Mesodermal cell (in vitro differentiated cells): ENCODE data around the gene AGAP1.

Source experiments
- H3K27ac ChIP-seq: 2 replicates; pipeline ENCODE4 v1.7.0; 2013; ENCODE audit warnings: mild to moderate bottlenecking, low read depth, low read length, moderate library complexity; ENCODE audit not compliant: severe bottlenecking
- H3K36me3 ChIP-seq: 2 replicates; pipeline ENCODE4 v1.7.1; 2013; ENCODE audit warnings: mild to moderate bottlenecking, low read length, moderate library complexity; ENCODE audit not compliant: control insufficient read depth, insufficient read depth
- H3K4me1 ChIP-seq: one replicate; pipeline ENCODE4 v1.7.1; 2013; ENCODE audit warnings: mild to moderate bottlenecking, low read length; ENCODE audit not compliant: insufficient read depth, control insufficient read depth, poor library complexity, severe bottlenecking
- H3K4me3 ChIP-seq: 2 replicates; pipeline ENCODE4 v1.7.0; 2013; ENCODE audit warnings: low read length, control low read depth, mild to moderate bottlenecking; ENCODE audit not compliant: insufficient read depth, poor library complexity, severe bottlenecking; ENCODE audit errors: extremely low read depth
- H3K9me3 ChIP-seq: 2 replicates; pipeline ENCODE4 v1.7.1; 2013; ENCODE audit warnings: mild to moderate bottlenecking, low read length, moderate library complexity; ENCODE audit not compliant: control insufficient read depth
- WGBS, 2 experiments: methylation state at CpG; one replicate each; pipeline ENCODE4 v1.1.5; 2013; ENCODE audit warnings: missing lambda C conversion rate in 2 of 2; ENCODE audit not compliant: insufficient coverage in 2 of 2; 5-methylcytosine and 5-hydroxymethylcytosine counted together

The AGAP1 gene

GRCh38 chr2:235988271-235989015 is 494.6 kb downstream of the AGAP1 start:
- H3K4me1 ChIP-seq = no peaks in the 10 kb centered on the region
- 93 to 96% methylated on average over 14 to 18 of the region's 21 CpGs for WGBS, 2 experiments
- H3K9me3 ChIP-seq = peaks cover 3% of the 10 kb centered on the region
- H3K36me3 ChIP-seq = peaks cover 9% of the 10 kb centered on the region
- no peak overlapping the region for H3K27ac ChIP-seq
- H3K4me3 ChIP-seq = no peak overlapping the region

- Histone ChIP-seq H3K9me3 (peaks cover under 1% of the 10 kb centered on the region), H3K36me3 (peaks cover 3% of the 10 kb centered on the region), H3K4me3 (no peak overlapping the region), H3K4me1 (no peaks in the 10 kb centered on the region), H3K27ac (no peak overlapping the region)
- WGBS, 2 experiments = 85 to 90% methylated on average over 9 to 10 of the region's 10 CpGs
These were observed 495.7 kb downstream of the AGAP1 start for GRCh38 chr2:235989591-235989990.

GRCh38 chr2:235990344-235990743 is 496.5 kb downstream of the AGAP1 start:
- Histone ChIP-seq H3K36me3 (peaks cover 3% of the 10 kb centered on the region), H3K4me3 (no peak overlapping the region), H3K9me3 (no peaks in the 10 kb centered on the region), H3K4me1 (no peaks in the 10 kb centered on the region), H3K27ac (no peak overlapping the region)
- 81 to 98% methylated on average over 3 of the region's 3 CpGs for WGBS, 2 experiments

DNA sequence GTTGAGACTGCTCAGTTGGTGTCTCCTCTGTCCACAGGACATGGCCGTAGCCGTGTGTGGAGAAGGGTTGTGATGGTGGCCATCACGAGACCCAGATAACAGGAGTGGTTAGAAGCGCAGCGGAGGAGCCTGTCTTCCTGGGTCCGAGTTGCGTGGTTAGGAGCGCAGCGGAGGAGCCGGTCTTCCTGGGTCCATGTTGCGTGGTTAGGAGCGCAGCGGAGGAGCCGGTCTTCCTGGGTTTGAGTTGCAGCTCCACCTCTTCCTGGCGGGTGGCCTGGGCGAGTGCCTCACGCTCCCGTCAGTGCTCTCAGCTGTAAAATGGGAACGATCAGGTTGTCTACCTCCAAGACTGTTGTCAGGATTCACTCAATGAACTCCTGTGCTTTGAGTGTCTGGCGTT is 498.2 kb downstream of the AGAP1 start:
- H3K36me3 ChIP-seq = peaks cover 3% of the 10 kb centered on the region
- no peaks in the 10 kb centered on the region for H3K9me3 ChIP-seq
- 92 to 95% methylated on average over 18 to 20 of the region's 20 CpGs for WGBS, 2 experiments
- no peak overlapping the region for H3K27ac ChIP-seq
- no peaks in the 10 kb centered on the region for H3K4me1 ChIP-seq
- no peak overlapping the region for H3K4me3 ChIP-seq

- no peak overlapping the region for H3K27ac ChIP-seq
These were observed 502.6 kb downstream of the AGAP1 start for GRCh38 chr2:235996419-235996818.

DNA sequence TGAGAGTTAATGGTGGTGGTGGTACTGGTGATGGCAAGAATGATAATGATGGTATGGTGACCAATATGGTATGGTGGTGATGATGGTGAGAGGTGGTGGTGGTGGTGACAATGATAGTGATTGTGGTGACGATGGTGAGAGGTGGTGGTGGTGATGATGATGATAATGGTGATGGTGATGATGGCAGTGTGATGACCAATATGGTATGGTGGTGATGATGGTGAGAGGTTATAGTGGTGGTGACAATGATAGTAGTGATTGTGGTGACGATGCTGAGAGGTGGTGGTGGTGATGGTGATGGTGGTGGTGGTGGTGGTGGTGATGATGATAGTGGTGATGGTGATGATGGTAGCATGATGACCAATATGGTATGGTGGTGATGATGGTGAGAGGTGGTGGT is 505.2 kb downstream of the AGAP1 start:
- Histone ChIP-seq H3K9me3 (no peaks in the 10 kb centered on the region), H3K4me3 (no peak overlapping the region), H3K4me1 (no peaks in the 10 kb centered on the region), H3K36me3 (peaks cover 17% of the 10 kb centered on the region), H3K27ac (no peak overlapping the region)
- 93 to 95% methylated on average over 2 of the region's 2 CpGs for WGBS, 2 experiments

More at GRCh38 chr2:235996419-235996818, 502.6 kb downstream of the AGAP1 start:
- Histone ChIP-seq H3K4me1 (no peaks in the 10 kb centered on the region), H3K9me3 (no peaks in the 10 kb centered on the region), H3K4me3 (no peak overlapping the region), H3K36me3 (peaks cover 14% of the 10 kb centered on the region)
- 100% methylated on average over 4 of the region's 5 CpGs for WGBS, 2 experiments

DNA sequence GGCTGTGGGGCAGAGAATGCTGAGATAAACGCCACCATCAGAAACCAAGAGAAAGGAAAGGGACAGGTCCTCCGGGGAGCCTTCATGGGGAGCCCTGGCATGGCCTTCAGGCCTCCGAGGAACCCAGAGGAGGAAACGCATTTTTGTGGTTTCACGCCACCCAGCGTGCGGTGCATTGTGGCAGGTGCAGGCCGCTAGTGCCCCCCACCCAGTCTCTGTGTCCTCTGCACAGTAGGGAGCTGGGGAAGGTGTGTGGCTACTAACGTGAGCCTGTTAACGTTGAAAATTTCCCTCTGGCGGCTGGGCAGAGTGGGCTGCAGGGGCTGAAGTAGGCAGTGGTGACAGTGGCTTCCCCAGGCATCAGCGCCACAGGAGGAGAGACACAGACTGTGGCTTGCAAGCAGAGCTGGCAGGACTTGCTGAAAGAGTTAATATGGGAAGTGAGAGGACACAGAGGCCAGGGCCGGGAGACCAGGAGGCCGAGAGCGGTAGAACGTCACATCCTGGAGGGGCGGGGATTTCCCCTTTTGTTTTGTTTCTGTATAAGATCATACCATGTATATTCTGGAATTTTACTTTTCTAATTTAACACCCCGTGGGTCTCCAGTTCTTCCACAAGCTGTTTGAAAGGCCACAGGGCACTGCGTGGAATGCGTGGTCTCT is 507.5 kb downstream of the AGAP1 start:
- WGBS, 2 experiments = 95 to 98% methylated on average over 14 to 15 of the region's 20 CpGs
- Histone ChIP-seq H3K4me1 (no peaks in the 10 kb centered on the region), H3K4me3 (no peak overlapping the region), H3K36me3 (peaks cover 17% of the 10 kb centered on the region), H3K9me3 (no peaks in the 10 kb centered on the region), H3K27ac (no peak overlapping the region)

DNA sequence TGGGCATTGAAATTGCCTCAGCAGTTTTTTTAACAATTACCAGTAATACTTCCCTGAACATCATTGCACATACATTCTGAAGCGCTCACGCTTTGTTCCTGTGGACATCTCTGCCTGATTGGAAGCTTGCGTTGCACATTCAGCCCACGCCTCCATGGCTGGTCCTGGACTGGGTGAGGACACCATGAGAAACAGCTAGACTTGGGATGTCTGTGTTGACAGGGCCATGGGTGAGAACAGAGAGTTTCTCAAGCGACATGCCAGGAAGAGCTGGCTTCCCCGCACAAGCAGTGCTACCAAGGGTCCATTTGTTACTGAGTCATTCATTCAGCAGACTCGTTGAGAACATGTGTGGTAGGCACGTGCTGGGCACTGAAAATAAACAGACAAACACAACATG is 508.0 kb downstream of the AGAP1 start:
- 93 to 96% methylated on average over 6 to 8 of the region's 8 CpGs for WGBS, 2 experiments
- Histone ChIP-seq H3K4me1 (no peaks in the 10 kb centered on the region), H3K36me3 (peaks cover 17% of the 10 kb centered on the region), H3K4me3 (no peak overlapping the region), H3K27ac (no peak overlapping the region), H3K9me3 (no peaks in the 10 kb centered on the region)

GRCh38 chr2:236008006-236008405 is 514.2 kb downstream of the AGAP1 start:
- Histone ChIP-seq H3K27ac (no peak overlapping the region), H3K9me3 (no peaks in the 10 kb centered on the region), H3K4me1 (no peaks in the 10 kb centered on the region), H3K36me3 (peaks cover 3% of the 10 kb centered on the region), H3K4me3 (no peak overlapping the region)
- 87 to 97% methylated on average over 5 of the region's 6 CpGs for WGBS, 2 experiments

DNA sequence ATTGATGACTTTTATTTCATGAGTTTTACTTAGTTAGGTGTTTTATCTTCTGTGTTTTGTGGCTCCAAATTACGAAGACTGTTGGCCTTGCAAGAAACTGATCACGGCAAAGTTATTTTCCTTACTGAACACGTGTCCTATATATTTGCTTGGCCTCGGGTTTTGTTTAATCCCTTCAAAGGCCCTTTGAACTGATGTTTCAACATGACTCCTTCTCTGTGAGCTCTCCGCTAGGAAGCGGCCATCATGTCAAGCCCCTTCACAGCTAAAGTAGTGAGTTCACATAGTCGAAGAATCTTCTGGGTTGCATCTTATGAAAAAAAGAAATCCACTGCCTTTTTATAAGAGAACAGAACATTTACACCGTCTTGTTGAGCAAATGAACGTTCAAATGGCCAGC is 515.0 kb downstream of the AGAP1 start:
- H3K4me3 ChIP-seq = no peak overlapping the region
- H3K36me3 ChIP-seq = peaks cover 3% of the 10 kb centered on the region
- H3K9me3 ChIP-seq = no peaks in the 10 kb centered on the region
- 83 to 85% methylated on average over 7 to 8 of the region's 9 CpGs for WGBS, 2 experiments
- no peak overlapping the region for H3K27ac ChIP-seq
- no peaks in the 10 kb centered on the region for H3K4me1 ChIP-seq
